Progenitor cell of endocrine pancreas (in vitro differentiated cells): ENCODE results near the gene ANP32A. TPM values are rescaled to one million over a fixed set of nuclear protein-coding genes. Genes with fewer than 3 reads are reported as not detected.

ENCODE experiments used
- DNase-seq: peaks from one replicate; pipeline ENCODE4 v3.0.0; 2021; ENCODE audit warnings: low spot score; ENCODE audit not compliant: unreplicated experiment
- H3K27ac Mint-ChIP-seq: 2 replicates; pipeline ENCODE4 v1.8.0; 2021; ENCODE audit warnings: mild to moderate bottlenecking, moderate library complexity, mixed read lengths
- H3K27me3 Mint-ChIP-seq: 2 replicates; pipeline ENCODE4 v1.8.0; 2021; ENCODE audit warnings: mixed read lengths
- H3K36me3 Mint-ChIP-seq: 2 replicates; pipeline ENCODE4 v1.8.0; 2022; ENCODE audit warnings: mixed read lengths; ENCODE audit not compliant: insufficient read depth
- H3K4me1 Mint-ChIP-seq: 2 replicates; pipeline ENCODE4 v1.8.0; 2021; ENCODE audit warnings: low read depth, mixed read lengths
- H3K4me3 Mint-ChIP-seq: 2 replicates; pipeline ENCODE4 v1.8.0; 2021; ENCODE audit warnings: low read depth, mild to moderate bottlenecking, moderate library complexity, mixed read lengths
- H3K9me3 Mint-ChIP-seq: 2 replicates; pipeline ENCODE4 v1.8.0; 2021; ENCODE audit warnings: low read depth, mixed read lengths
- CTCF ChIP-seq: fragments of 200-600 bp; sonication (generic); IDR thresholded peaks from one replicate; pipeline ENCODE4 v1.5.0; 2021; ENCODE audit warnings: antibody characterized with exemption, mild to moderate bottlenecking; ENCODE audit not compliant: unreplicated experiment
- total RNA-seq: library from RNA; stranded (reverse); gene quantifications from 2 replicates; pipeline ENCODE4 v1.2.1, GENCODE V29; 2021

ANP32A gene
- total RNA-seq, 1 donor from 2014 or later, result 279 TPM

- Mint-ChIP-seq H3K4me1 (peaks cover 51% of the 10 kb centered on the region), H3K4me3 (no peak overlapping the region), H3K36me3 (peaks cover 4% of the 10 kb centered on the region), H3K27me3 (no peaks in the 10 kb centered on the region), H3K27ac (no peak overlapping the region), H3K9me3 (no peaks in the 10 kb centered on the region)
- no peak for TF ChIP-seq CTCF
- no peak for DNase-seq
Measured at GRCh38 chr15:68796576-68796975, 24.1 kb downstream of the ANP32A start.

DNA sequence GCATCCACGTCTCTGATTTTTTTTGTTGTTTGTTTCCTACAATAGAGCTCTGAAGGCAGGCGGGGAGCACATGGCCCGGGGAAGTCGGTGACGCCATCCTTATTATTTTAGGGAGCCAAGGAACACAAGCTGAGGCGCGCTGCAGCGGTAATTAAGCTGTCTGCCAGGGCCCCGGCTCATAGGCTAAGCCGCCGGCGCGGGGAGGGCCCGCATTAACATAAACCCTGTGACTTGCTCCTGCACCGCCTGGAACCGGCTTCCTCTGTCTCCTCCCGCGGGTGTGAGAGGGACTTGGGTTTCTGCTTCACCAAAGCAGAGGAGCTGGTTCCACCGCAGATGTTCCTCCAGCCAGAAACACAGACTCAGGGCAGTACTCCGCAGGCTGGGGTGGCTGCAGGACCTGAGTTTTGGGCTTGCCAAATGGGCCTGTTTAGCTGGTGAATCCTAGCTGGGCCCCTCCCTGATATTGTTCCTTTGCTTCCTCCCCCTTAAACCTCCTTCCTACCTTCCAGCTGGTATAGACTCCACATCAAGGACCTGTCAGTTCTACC, 25.3 kb downstream of the ANP32A start:
- DNase-seq, result peak; percentile 17
- TF ChIP-seq CTCF, result no peak
- Mint-ChIP-seq H3K27ac (peak overlapping the region; percentile 47), H3K9me3 (no peaks in the 10 kb centered on the region), H3K36me3 (peaks cover 4% of the 10 kb centered on the region), H3K27me3 (no peaks in the 10 kb centered on the region), H3K4me3 (no peak overlapping the region), H3K4me1 (peaks cover 63% of the 10 kb centered on the region)

DNA sequence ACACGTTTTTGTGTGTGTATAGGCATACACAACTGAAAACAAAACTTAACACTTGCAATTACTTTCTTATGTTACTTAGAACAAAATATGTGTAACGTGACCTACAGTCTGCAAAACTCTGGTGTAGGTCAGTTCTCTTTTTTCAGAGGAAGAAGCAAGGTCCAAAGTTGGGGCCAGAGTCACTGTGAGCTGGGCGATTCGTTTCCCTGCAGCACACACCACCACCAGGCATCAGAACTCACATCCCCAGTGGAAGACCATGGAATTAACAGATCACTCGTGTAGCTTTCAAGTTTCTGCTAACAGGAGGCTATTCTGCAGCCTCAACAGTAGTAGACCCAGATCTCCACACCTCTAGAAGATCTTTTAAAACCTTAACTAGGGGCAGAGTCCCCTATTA, 25.8 kb downstream of the ANP32A start:
- Mint-ChIP-seq H3K36me3 (peaks cover 4% of the 10 kb centered on the region), H3K4me3 (no peak overlapping the region), H3K27ac (peak overlapping the region; percentile 47), H3K9me3 (no peaks in the 10 kb centered on the region), H3K27me3 (no peaks in the 10 kb centered on the region), H3K4me1 (peaks cover 68% of the 10 kb centered on the region)
- DNase-seq, result no peak
- no peak for TF ChIP-seq CTCF

- Mint-ChIP-seq H3K36me3 (peaks cover 3% of the 10 kb centered on the region), H3K27me3 (no peaks in the 10 kb centered on the region), H3K4me3 (no peak overlapping the region), H3K9me3 (no peaks in the 10 kb centered on the region), H3K4me1 (peaks cover 73% of the 10 kb centered on the region), H3K27ac (peak overlapping the region; percentile 67)
- no peak for TF ChIP-seq CTCF
- DNase-seq, result no peak
Measured at GRCh38 chr15:68794307-68794706, 26.4 kb downstream of the ANP32A start.

DNA sequence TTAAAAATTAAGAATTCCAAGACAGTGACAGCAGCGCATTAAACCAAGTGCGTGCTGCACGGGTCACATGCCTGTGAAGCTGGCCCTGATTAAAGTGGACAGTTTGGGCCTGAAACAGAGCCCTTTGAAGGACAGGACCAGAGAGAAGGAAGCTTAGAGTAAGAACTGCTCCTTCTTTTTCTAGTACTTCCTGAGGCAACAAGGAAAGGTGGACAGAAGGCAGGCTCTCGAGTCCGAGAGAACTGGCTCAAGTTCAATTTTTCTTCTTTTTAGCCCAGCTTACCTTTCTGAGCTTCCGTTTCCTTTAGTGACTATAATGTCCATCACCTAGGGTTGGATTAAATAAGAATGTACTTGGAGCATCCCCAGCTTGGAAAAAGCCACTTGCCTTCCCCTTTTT, 26.9 kb downstream of the ANP32A start:
- Mint-ChIP-seq H3K27me3 (no peaks in the 10 kb centered on the region), H3K9me3 (no peaks in the 10 kb centered on the region), H3K4me3 (no peak overlapping the region), H3K27ac (no peak overlapping the region), H3K4me1 (peaks cover 75% of the 10 kb centered on the region), H3K36me3 (no peaks in the 10 kb centered on the region)
- no peak for TF ChIP-seq CTCF
- no peak for DNase-seq
